Ovary (tissue), 9 donors: ENCODE results near the gene FAM240B. TPM values are rescaled to one million over a fixed set of nuclear protein-coding genes. Genes with fewer than 3 reads are reported as not detected.

ENCODE experiments used
- DNase-seq, 5 donors: peaks; one replicate each; pipeline ENCODE4 v3.0.0-alpha.2; 2019 to 2020
- H3K27ac ChIP-seq, 2 donors: fragments of 200-600 bp; one replicate each; pipeline versions ENCODE4 v1.5.1 to v1.8.0; 2019 to 2022
- H3K27me3 ChIP-seq: fragments of 200-600 bp; one replicate; pipeline ENCODE4 v1.8.0; 2022
- H3K36me3 ChIP-seq: fragments of 200-600 bp; sonication (generic); one replicate; pipeline ENCODE4 v1.5.1; 2019
- H3K4me1 ChIP-seq: one replicate; pipeline ENCODE4 v1.8.1; 2013; ENCODE audit warnings: mild to moderate bottlenecking, moderate library complexity; ENCODE audit not compliant: insufficient read depth
- H3K4me3 ChIP-seq: fragments of 200-600 bp; sonication (generic); one replicate; pipeline ENCODE4 v1.5.1; 2017
- H3K9me3 ChIP-seq, 2 donors: fragments of 200-600 bp in 1 of 2; sonication (generic) in 1 of 2; one replicate each; pipeline versions ENCODE4 v1.5.1 to v1.8.1; 2013 to 2019; ENCODE audit warnings: mild to moderate bottlenecking in 1 of 2, moderate library complexity in 1 of 2
- CTCF ChIP-seq, 3 donors: fragments of 450-650 bp in 2 of 3; fragments of 200-600 bp in 1 of 3; IDR thresholded peaks; one replicate each; pipeline versions ENCODE4 v1.5.1 to v1.8.0; 2016 to 2022; ENCODE audit warnings: antibody characterized with exemption in 3 of 3, mild to moderate bottlenecking in 1 of 3
- EP300 ChIP-seq: sonication (generic); formaldehyde crosslinking; IDR thresholded peaks from one replicate; pipeline ENCODE4 v1.6.1; 2017; ENCODE audit warnings: antibody characterized with exemption
- POLR2A ChIP-seq: fragments of 450-650 bp; IDR thresholded peaks from one replicate; pipeline ENCODE4 v1.6.1; 2017; ENCODE audit warnings: antibody characterized with exemption, mild to moderate bottlenecking, moderate library complexity
- WGBS, 3 donors: extraction: QIAGEN DNeasy Blood & Tissue Kit in 1 of 3; methylation state at CpG; one replicate each; pipeline versions ENCODE4 v1.1.5 to v1.1.7; 2013 to 2017; 5-methylcytosine and 5-hydroxymethylcytosine counted together
- intact Hi-C, 4 donors: fragments of 100-400 bp; cut with DNase I; formaldehyde crosslinking; loops; one replicate each; pipeline versions ENCODE4 v1.11.0 to v1.15.1; 2022 to 2023
- polyA plus RNA-seq, 2 donors: library from polyadenylated mRNA; stranded (reverse); fragments of 200-250 nt in 1 of 2; fragments of 350-450 nt in 1 of 2; fragmentation: Illumina TruSeq in 1 of 2; extraction: RNeasy Lipid Tissue Mini Kit (QIAGEN cat#74804) in 1 of 2; gene quantifications; one replicate each; pipeline ENCODE4 v1.2.3, GENCODE V29; 2013 to 2014
- total RNA-seq, 7 donors: library from RNA; depleted of rRNA in 2 of 7; stranded (reverse); fragments of >200 nt in 2 of 7; fragmentation: NEBNext Ultra II Directional in 3 of 7; extraction: Animal tissue kit (Norgen Biotek cat#: 25700) in 3 of 7; gene quantifications; one replicate each; pipeline versions ENCODE4 v1.1.0 to v1.2.4, GENCODE V29; 2016 to 2023
- donor health status: DM: no; HTN: no; CAD: no; lungs with moderate emphysema.
- donor health status: DM: no; HTN: no; CAD: no.
- donor health status: Bipolar disorder and iron deficiency.
- donor health status: DM: yes; HTN: yes; CAD: no.
- donor health status: DM: no; HTN: no; CAD: no.
- donor health status: DM: yes; HTN: yes; CAD: no.

Gene FAM240B
- total and polyA plus RNA-seq, 9 donors, result not detected

DNA sequence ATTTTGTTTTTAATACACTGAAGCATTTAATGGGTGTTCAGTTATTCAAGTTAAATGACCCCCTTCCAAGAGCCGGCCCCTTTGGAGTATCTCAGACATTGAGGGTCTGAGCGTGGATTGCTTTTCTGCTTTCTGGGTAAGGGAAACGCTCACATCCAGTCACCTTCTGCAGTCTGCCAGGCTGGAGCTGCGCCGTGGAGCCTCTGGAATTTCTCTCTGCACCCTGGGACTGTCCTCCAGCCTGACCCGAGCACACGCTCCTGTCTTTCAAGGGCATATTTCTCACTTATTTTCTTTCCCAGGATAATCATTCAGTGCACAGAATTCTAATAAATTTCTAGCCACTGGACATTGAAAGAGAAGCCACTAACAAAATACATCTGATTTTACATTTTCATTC is 13.4 kb downstream of the FAM240B start:
- no peaks in the 10 kb centered on the region for H3K27me3 ChIP-seq
- no peak for DNase-seq
- TF ChIP-seq EP300 (no peak), CTCF (IDR thresholded peaks at IDR 0.05) (no peak), POLR2A (no peak)
- WGBS, 3 donors, result 43 to 59% (median 55%) methylated on average over 7 of the region's 7 CpGs
- no peaks in the 10 kb centered on the region for H3K9me3 ChIP-seq
- H3K4me3 ChIP-seq, result no peak overlapping the region
- no peaks in the 10 kb centered on the region for H3K4me1 ChIP-seq
- no peaks in the 10 kb centered on the region for H3K36me3 ChIP-seq
- no peak overlapping the region for H3K27ac ChIP-seq
- intact Hi-C loops, result no loop called here

GRCh38 chr9:38705917-38706316 is 14.0 kb downstream of the FAM240B start:
- H3K4me3 ChIP-seq, result no peak overlapping the region
- no peak for DNase-seq
- no peak for TF ChIP-seq POLR2A
- no peak for TF ChIP-seq EP300
- no peak for TF ChIP-seq CTCF (IDR thresholded peaks at IDR 0.05)
- WGBS, 3 donors, result 76 to 82% (median 81%) methylated on average over 6 of the region's 6 CpGs
- H3K36me3 ChIP-seq, result no peaks in the 10 kb centered on the region
- no peak overlapping the region for H3K27ac ChIP-seq
- H3K9me3 ChIP-seq, result no peaks in the 10 kb centered on the region
- no peaks in the 10 kb centered on the region for H3K27me3 ChIP-seq
- H3K4me1 ChIP-seq, result no peaks in the 10 kb centered on the region
- intact Hi-C loops, result no loop called here

- no peaks in the 10 kb centered on the region for H3K36me3 ChIP-seq
- H3K27ac ChIP-seq, result no peak overlapping the region
- TF ChIP-seq POLR2A, result no peak
- no peak for TF ChIP-seq EP300
- no peak for TF ChIP-seq CTCF (IDR thresholded peaks at IDR 0.05)
- WGBS, 3 donors, result 77 to 82% (median 79%) methylated on average over 1 of the region's 1 CpG
- no peaks in the 10 kb centered on the region for H3K9me3 ChIP-seq
- no peak overlapping the region for H3K4me3 ChIP-seq
- H3K4me1 ChIP-seq, result no peaks in the 10 kb centered on the region
- no peak for DNase-seq
- H3K27me3 ChIP-seq, result no peaks in the 10 kb centered on the region
- intact Hi-C loops, result no loop called here
Observed at GRCh38 chr9:38700695-38701094, 19.2 kb downstream of the FAM240B start.

GRCh38 chr9:38699337-38699736 is 20.6 kb downstream of the FAM240B start:
- no peak for TF ChIP-seq EP300
- TF ChIP-seq CTCF (IDR thresholded peaks at IDR 0.05), result no peak
- no peak for TF ChIP-seq POLR2A
- H3K27ac ChIP-seq, result no peak overlapping the region
- DNase-seq, result no peak
- no peaks in the 10 kb centered on the region for H3K9me3 ChIP-seq
- H3K36me3 ChIP-seq, result no peaks in the 10 kb centered on the region
- no peaks in the 10 kb centered on the region for H3K27me3 ChIP-seq
- H3K4me3 ChIP-seq, result no peak overlapping the region
- intact Hi-C loops, result no loop called here
- WGBS, 3 donors, result 89 to 96% (median 92%) methylated on average over 7 of the region's 7 CpGs
- no peaks in the 10 kb centered on the region for H3K4me1 ChIP-seq
